Psoas muscle (tissue), 8 donors: ENCODE results near the gene AGER. TPM values are rescaled to one million over a fixed set of nuclear protein-coding genes. Genes with fewer than 3 reads are reported as not detected.
A peak's percentile ranks its signal among the peaks of the same experiment; 100 is the strongest.

Source experiments
- ATAC-seq, 4 donors: fragments of 200-7000 bp; cut with Tn5 transposase; one replicate each; pipeline ENCODE4 v1.9.1; 2020; ENCODE audit warnings: moderate library complexity in 3 of 4, mild to moderate bottlenecking in 2 of 4
- DNase-seq, 2 donors: peaks; one replicate each; pipeline ENCODE4 v3.0.0-alpha.2; 2020
- H3K27ac ChIP-seq: fragments of 200-600 bp; one replicate; pipeline ENCODE4 v1.8.0; 2022
- H3K27me3 ChIP-seq, 3 donors: fragments of 200-600 bp in 1 of 3; one replicate each; pipeline versions ENCODE4 v1.6.1 to v1.8.0; 2013 to 2022; ENCODE audit warnings: low read length in 2 of 3, mild to moderate bottlenecking in 2 of 3, moderate library complexity in 1 of 3; ENCODE audit not compliant: insufficient read depth in 3 of 3
- H3K36me3 ChIP-seq, 2 donors: fragments of 200-600 bp in 1 of 2; one replicate each; pipeline versions ENCODE4 v1.6.1 to v1.8.0; 2013 to 2022; ENCODE audit warnings: low read depth in 1 of 2, mild to moderate bottlenecking in 1 of 2, moderate library complexity in 1 of 2; ENCODE audit not compliant: insufficient read depth in 1 of 2
- H3K4me1 ChIP-seq: fragments of 200-600 bp; one replicate; pipeline ENCODE4 v1.8.0; 2022
- H3K4me3 ChIP-seq: fragments of 200-600 bp; one replicate; pipeline ENCODE4 v1.8.0; 2022; ENCODE audit warnings: mild to moderate bottlenecking
- H3K9me3 ChIP-seq: fragments of 200-600 bp; one replicate; pipeline ENCODE4 v1.8.0; 2022
- WGBS, 3 donors: extraction: QIAGEN DNeasy Blood & Tissue Kit; methylation state at CpG; one replicate each; pipeline versions ENCODE4 v1.1.6 to v1.1.7; 2013; 5-methylcytosine and 5-hydroxymethylcytosine counted together
- intact Hi-C, 2 donors: fragments of 100-400 bp; cut with DNase I; formaldehyde crosslinking; loops; one replicate each; pipeline versions ENCODE4 v1.11.0 to v1.14.2; 2022
- polyA plus RNA-seq, 3 donors: library from polyadenylated mRNA; stranded (reverse); fragments of 200-250 nt; gene quantifications; one replicate each; pipeline ENCODE4 v1.2.3, GENCODE V29; 2013
- total RNA-seq, 4 donors: library from RNA; stranded (reverse); fragmentation: NEBNext Ultra II Directional in 2 of 4; extraction: Animal tissue kit (Norgen Biotek cat#: 25700) in 2 of 4; gene quantifications; one replicate each; pipeline versions ENCODE4 v1.2.1 to v1.2.4, GENCODE V29; 2021 to 2023
- TF ChIP-seq, protein P1 (sequence below): fragments of 200-600 bp; IDR thresholded peaks from one replicate; pipeline ENCODE4 v1.8.0; 2022; ENCODE audit warnings: antibody characterized with exemption
- donor health status: healthy with polysubstance abuse.
- donor health status: DM: no; HTN: no; CAD: no; lungs with moderate emphysema.
- donor health status: Bipolar disorder and iron deficiency.
- donor health status: healthy.
- donor health status: DM: yes; HTN: yes; CAD: no.
- donor health status: DM: no; HTN: no; CAD: no.
- donor health status: DM: no; HTN: no; CAD: no.
- donor health status: DM: yes; HTN: yes; CAD: no.

The AGER gene
- total and polyA plus RNA-seq, 7 donors, result 0.79 to 2.0 (median 1.2) TPM

DNA sequence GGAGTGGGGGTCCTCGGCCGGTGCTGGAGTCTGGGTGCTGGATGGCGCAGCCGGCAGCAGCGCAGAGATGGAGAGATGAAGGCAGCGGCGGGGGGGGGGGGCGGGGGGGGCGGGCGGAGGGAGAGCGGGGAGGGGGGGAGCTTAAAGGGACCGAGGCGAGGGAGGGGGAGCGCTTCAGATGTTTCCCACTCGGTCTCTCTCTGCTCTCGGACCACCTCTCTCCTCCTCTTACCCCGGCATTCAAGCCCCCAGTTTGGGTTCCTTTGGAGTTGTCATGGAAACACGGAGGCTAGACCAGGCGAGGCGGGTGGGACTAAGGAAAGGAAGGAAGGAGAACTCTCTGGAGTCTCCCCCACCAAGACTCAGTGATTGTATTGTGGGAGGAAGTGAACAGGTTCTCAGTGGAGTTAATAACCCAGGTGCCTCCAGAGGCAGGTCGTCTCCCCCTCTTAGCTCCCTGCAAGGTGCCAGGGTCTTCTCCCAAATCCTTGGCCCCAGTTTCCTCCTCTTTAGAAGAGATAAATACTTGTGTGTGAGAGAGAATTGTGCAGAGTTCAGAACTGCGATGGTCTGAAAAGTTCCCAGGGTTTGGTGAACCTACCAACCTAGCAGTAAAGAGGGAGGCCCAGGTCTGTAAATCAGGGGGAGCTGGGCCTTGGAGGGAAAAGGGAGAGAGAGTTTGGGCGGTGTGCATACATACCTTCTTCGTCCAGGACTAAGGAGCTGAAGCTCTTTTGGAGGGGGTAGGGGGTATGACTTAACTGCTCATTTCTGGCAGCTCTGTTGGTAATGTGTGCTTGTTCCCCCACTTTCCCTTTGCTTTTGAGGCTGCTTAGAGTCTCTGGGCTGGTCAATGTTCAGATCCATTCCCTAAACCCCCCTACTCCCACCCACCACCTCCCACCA lies 31.9 kb downstream of the AGER start, which contains the start of gene PRRT1:
Gene PRRT1 (minus strand): TSS at position 77 of the 906 bp plus-strand sequence. CDS start 112 bp downstream, outside the sequence.
- peak within 1 kb of the TSS; percentile 74 for H3K27ac ChIP-seq
- WGBS, 3 donors, result 23 to 41% (median 36%) methylated on average over 10 to 18 of the region's 24 CpGs
- intact Hi-C loops, result loop anchor here in 1 of 2 donors (5.0 kb wide), 1 partner anchor 35 kb away; no protein-coding TSS in a partner anchor
- no peak for ATAC-seq
- peaks cover 9% of the 10 kb centered on the region for H3K4me1 ChIP-seq
- H3K27me3 ChIP-seq, result peaks cover 0 to 31% (median 17%) of the 10 kb centered on the region in 3 donors
- no peak for DNase-seq
- no peaks in the 10 kb centered on the region for H3K9me3 ChIP-seq
- peak within 1 kb of the TSS; percentile 76 for H3K4me3 ChIP-seq
- peaks cover 2 to 16% of the 10 kb centered on the region in 2 donors for H3K36me3 ChIP-seq
- TF ChIP-seq, protein P1, sequence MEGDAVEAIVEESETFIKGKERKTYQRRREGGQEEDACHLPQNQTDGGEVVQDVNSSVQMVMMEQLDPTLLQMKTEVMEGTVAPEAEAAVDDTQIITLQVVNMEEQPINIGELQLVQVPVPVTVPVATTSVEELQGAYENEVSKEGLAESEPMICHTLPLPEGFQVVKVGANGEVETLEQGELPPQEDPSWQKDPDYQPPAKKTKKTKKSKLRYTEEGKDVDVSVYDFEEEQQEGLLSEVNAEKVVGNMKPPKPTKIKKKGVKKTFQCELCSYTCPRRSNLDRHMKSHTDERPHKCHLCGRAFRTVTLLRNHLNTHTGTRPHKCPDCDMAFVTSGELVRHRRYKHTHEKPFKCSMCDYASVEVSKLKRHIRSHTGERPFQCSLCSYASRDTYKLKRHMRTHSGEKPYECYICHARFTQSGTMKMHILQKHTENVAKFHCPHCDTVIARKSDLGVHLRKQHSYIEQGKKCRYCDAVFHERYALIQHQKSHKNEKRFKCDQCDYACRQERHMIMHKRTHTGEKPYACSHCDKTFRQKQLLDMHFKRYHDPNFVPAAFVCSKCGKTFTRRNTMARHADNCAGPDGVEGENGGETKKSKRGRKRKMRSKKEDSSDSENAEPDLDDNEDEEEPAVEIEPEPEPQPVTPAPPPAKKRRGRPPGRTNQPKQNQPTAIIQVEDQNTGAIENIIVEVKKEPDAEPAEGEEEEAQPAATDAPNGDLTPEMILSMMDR, result no peak

DNA sequence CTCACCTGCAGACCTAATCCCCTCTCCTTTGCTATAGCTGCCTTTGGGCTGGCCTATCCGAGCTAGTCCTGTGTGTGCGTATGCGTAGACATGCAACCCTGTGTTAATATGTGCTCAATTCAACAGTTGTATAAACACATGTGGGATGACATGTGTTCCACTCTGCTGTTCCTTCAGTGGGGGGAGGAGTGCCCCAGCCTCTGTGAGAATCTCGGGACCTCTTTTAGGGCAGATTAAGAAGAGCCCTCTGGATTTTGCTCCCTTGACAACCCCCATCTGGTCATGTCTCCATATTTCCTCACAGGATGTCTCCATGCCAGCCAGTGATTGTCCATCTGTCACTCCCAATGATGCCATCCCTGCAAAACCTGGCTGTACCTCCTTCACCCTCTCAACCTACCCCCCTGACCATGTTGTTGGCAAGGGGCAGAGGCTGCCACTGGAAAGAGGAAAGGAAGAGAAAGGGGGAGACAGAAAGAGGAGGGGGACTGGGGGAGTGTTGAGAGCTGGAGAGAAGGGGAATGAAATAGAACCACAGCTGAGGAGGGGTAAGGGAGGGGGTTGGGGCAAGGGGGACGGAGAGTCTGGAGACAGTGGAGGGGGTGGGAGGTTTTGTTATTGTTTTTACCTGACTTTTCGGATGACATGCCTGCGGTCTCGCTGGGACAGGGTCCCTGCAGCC lies 32.7 kb downstream of the AGER start:
- no peak overlapping the region for H3K27ac ChIP-seq
- peaks cover 9% of the 10 kb centered on the region for H3K4me1 ChIP-seq
- TF ChIP-seq, protein P1, result no peak
- ATAC-seq, result no peak
- peaks cover 2 to 8% of the 10 kb centered on the region in 2 donors for H3K36me3 ChIP-seq
- WGBS, 3 donors, result 37 to 53% (median 38%) methylated on average over 8 of the region's 8 CpGs
- intact Hi-C loops, result loop anchor here in 1 of 2 donors (5.0 kb wide), 1 partner anchor 34 kb away; no protein-coding TSS in a partner anchor
- peaks cover 0 to 35% (median 17%) of the 10 kb centered on the region in 3 donors for H3K27me3 ChIP-seq
- no peak for DNase-seq
- peak overlapping the region; percentile 43 for H3K4me3 ChIP-seq
- H3K9me3 ChIP-seq, result no peaks in the 10 kb centered on the region

DNA sequence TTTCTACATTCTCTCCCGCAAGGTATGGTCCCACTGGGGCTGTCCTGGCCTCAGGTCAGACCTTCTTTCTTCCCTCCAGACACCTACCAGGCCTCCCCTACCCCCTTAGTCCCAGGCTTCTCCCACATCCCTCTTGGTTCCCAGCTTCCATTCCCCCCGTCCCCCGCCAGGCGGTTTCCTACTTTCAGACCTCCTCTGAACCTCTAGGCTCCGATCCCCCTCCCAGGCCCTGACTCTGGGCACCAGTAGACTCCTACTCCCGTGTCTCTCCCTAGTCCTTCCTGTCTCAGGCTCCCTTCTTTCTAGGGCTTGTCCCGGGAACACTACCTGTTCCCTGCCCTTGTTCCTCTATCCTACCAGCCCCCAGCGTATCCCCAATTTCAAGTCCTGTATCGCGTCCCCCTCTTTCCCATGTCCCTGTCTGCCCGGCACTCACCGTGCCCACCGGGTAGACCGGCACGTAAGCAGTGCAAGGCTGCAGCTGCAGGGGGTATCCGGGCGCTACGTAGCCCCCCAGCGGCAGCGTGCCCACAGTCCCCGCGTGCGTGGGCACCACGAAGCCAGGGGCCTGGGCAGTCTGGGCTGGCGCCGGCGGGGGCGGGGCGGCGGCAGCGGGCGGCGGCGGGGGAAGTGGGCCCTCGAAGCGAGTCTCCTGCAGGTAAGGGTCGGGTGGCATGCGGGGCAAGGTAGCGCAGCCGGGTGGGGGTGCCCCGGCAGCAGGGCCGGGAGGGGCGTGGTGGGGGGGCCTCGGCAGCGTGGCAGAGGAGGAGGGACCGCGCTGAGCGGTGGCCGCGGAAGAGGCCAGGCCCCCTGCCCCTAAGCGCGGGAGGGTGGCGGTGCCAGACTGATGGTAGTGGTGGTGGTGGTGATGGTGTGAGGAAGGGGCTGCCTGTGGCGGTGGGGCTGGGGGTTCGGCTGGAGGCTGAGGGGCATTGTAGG lies 33.9 kb downstream of the AGER start:
- H3K9me3 ChIP-seq, result no peaks in the 10 kb centered on the region
- ATAC-seq, result no peak
- peaks cover 8% of the 10 kb centered on the region for H3K4me1 ChIP-seq
- H3K4me3 ChIP-seq, result no peak overlapping the region
- H3K27ac ChIP-seq, result no peak overlapping the region
- no peaks in the 10 kb centered on the region for H3K36me3 ChIP-seq
- WGBS, 3 donors, result 50 to 55% (median 55%) methylated on average over 39 to 55 of the region's 55 CpGs
- no peak for DNase-seq
- TF ChIP-seq, protein P1, result no peak
- H3K27me3 ChIP-seq, result peaks cover 0 to 38% (median 17%) of the 10 kb centered on the region in 3 donors
- intact Hi-C loops, result loop anchor here in 1 of 2 donors (5.0 kb wide), 1 partner anchor 33 kb away; no protein-coding TSS in a partner anchor

DNA sequence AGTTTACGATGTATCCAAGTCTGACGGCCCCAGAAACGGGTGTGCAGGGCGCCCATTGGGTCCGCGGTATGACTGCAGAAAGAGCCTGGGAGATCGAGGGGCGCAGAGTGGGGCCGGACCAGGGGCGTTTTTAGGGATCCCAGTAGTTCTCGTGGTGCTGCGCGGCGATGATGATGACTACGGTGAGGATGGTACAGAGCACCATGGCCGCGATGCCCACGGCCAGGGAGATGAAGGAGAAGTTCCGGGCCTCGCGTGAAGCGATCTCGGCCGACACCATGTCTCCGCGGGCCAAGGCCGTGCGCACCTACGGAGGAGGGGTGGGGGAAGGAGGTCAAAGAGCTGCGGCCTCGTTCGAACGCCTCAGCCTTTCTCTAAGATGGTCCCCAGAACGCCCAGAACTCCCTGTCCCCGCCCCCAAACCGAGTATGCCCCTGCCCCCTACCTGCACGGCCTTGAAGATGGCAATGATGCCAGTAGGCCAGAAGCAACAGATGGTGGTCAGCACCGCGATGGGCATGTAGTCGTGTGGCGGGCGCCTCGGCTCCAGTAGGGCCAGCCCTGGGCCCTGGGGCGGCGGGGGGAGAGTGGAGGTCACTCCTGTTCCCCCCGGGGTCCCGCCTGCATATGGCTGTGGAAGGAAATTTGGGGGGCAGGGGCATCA lies 34.8 kb downstream of the AGER start:
- Histone ChIP-seq H3K27me3 (peaks cover 0 to 38% (median 17%) of the 10 kb centered on the region in 3 donors), H3K4me1 (peaks cover 4% of the 10 kb centered on the region), H3K27ac (no peak overlapping the region), H3K36me3 (no peaks in the 10 kb centered on the region), H3K9me3 (no peaks in the 10 kb centered on the region), H3K4me3 (peak overlapping the region; percentile 38)
- TF ChIP-seq, protein P1, result no peak
- ATAC-seq, result no peak
- DNase-seq, result no peak
- WGBS, 3 donors, result 43 to 47% (median 46%) methylated on average over 47 of the region's 47 CpGs
- intact Hi-C loops, result no loop called here
